Measurements from ENCODE around the gene EIF4E2. TPM values are rescaled to one million over a fixed set of nuclear protein-coding genes. Genes with fewer than 3 reads are reported as not detected.
"Not testable (repeated sequence)": the region's sequence is repeated elsewhere in the genome, so short reads cannot be mapped to it uniquely, and the experiment has no call there.

Gene EIF4E2
- polyA plus RNA-seq, 1 experiment = 40.5 TPM

DNA sequence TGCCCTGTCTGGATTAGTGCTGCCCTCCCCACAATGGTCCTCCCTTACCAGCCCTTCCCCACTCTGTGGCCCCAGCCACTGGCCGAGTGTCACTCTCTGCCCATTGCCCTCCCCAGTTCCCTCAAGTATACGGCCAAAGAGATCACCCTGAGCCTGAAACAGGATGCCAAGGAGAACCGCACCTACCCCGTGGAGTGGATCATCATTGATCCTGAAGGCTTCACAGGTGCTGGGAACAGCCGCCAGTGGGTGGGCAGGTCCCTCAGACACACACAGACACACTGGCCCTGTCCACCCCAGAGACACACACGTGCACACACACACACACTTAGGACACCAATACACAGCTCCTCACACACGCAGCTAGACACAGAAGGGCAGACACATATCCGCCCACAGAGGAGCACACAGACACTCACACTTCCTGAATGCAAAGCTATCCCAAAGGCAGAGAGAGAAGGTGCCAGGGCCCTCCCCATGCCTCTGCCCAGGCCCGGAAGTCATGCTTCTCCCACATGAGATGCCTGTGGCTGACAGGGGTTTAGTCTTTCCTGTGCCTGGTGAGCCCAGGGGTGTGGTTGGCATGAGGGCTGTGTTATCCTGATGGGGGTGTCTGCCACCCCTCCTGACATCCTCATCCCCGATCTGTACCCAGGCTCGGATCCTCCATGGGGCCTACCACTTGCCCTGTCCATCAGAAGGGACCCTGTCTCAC lies 21.6 kb upstream of the EIF4E2 start:
- Histone ChIP-seq H3K27me3 (ENCODE audit: control insufficient read depth, insufficient read depth, low read length) (peaks cover 20% of the 10 kb centered on the region), H3K9me3 (ENCODE audit: control insufficient read depth, insufficient read depth, low read length) (no peaks in the 10 kb centered on the region), H3K4me3 (ENCODE audit: low read depth, low read length) (no peak overlapping the region), H3K27ac (ENCODE audit: low read depth, low read length) (no peak overlapping the region)
- TF ChIP-seq, protein P1, sequence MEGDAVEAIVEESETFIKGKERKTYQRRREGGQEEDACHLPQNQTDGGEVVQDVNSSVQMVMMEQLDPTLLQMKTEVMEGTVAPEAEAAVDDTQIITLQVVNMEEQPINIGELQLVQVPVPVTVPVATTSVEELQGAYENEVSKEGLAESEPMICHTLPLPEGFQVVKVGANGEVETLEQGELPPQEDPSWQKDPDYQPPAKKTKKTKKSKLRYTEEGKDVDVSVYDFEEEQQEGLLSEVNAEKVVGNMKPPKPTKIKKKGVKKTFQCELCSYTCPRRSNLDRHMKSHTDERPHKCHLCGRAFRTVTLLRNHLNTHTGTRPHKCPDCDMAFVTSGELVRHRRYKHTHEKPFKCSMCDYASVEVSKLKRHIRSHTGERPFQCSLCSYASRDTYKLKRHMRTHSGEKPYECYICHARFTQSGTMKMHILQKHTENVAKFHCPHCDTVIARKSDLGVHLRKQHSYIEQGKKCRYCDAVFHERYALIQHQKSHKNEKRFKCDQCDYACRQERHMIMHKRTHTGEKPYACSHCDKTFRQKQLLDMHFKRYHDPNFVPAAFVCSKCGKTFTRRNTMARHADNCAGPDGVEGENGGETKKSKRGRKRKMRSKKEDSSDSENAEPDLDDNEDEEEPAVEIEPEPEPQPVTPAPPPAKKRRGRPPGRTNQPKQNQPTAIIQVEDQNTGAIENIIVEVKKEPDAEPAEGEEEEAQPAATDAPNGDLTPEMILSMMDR (IDR thresholded peaks at IDR 0.05; ENCODE audit: low read depth, low read length) = no peak
- ChIA-PET CTCF (no interaction called here), POLR2A (no interaction called here)
- no peak for DNase-seq (ENCODE audit: low read depth, low spot score)

DNA sequence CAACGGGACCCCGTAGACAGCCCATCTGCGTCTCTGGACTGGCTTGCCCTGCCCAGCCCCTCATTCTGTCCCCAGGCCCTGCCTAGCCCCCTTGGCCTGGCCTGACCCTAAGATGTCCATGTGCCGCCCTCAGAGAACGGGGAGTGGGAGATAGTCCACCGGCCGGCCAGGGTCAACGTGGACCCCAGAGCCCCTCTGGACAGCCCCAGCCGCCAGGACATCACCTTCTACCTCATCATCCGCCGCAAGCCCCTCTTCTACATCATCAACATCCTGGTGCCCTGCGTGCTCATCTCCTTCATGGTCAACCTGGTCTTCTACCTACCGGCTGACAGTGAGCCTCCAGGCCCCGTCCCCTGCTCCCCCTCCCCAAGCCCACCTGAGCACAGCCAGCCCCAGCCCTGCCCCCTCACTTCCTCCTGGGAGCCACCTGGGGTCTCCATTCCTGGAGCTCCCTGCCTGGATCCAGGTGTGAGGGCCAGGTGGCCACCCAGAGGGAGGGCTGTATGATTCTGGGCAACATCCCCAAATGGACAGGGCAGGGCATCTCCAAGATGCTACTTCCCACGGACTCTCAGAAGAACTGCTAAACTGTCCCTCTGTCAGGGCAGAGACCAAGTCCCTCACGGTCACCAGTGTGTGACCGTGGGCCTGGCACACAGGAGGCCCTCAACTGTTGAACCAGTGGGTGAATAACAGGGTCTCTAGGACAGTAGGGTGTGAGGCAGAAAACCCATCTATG lies 20.5 kb upstream of the EIF4E2 start:
- Histone ChIP-seq H3K4me3 (ENCODE audit: low read depth, low read length) (no peak overlapping the region), H3K27ac (ENCODE audit: low read depth, low read length) (no peak overlapping the region), H3K27me3 (ENCODE audit: control insufficient read depth, insufficient read depth, low read length) (peaks cover 14% of the 10 kb centered on the region), H3K9me3 (ENCODE audit: control insufficient read depth, insufficient read depth, low read length) (no peaks in the 10 kb centered on the region)
- no peak for DNase-seq (ENCODE audit: low read depth, low spot score)
- TF ChIP-seq, protein P1 (IDR thresholded peaks at IDR 0.05; ENCODE audit: low read depth, low read length) = no peak
- ChIA-PET CTCF (interaction anchor here (0.6 kb wide), 1 partner anchor 619 kb away, joined by 3 read pairs; no protein-coding TSS in a partner anchor), POLR2A (no interaction called here)

DNA sequence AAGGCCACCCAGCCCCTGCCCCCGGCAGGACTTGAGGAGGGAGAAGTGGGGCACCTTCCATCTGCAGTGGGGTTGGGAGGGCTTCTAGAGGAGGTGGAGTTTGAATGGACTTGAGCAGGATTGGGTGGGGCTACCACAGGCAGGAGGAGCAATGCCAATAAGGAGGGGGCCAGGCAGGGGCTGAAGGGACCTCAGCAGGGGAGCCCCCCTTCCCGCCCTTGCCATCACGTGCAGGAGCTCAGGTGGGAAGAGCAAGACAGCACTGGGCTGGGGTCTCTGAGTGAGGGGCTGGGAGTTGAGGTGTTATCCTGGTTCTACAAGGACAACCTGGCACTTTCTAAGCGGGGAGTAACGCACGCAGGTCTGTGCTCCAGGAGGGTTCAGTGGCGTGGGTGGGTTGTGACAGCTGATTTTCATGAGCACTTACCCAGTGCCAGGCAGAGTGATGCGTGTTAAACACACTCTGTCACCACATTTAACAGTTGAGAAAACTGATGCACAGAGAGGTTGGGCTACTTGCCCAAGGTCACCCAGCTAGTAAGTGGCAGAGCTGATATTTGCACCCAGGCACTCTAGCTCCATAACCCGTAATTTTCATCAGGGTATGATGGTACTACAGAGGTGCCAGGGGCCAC lies 19.7 kb upstream of the EIF4E2 start:
- CTCF ChIA-PET = interaction anchor here (0.6 kb wide), 1 partner anchor 620 kb away, joined by 3 read pairs; no protein-coding TSS in a partner anchor
- peaks cover 8% of the 10 kb centered on the region for H3K27me3 ChIP-seq (ENCODE audit: control insufficient read depth, insufficient read depth, low read length)
- POLR2A ChIA-PET = no interaction called here
- no peaks in the 10 kb centered on the region; the same call in none of the 2 replicates for H3K9me3 ChIP-seq (ENCODE audit: control insufficient read depth, insufficient read depth, low read length)
- DNase-seq (ENCODE audit: low read depth, low spot score) = no peak
- H3K27ac ChIP-seq (ENCODE audit: low read depth, low read length) = no peak overlapping the region
- TF ChIP-seq, protein P1 (IDR thresholded peaks at IDR 0.05; ENCODE audit: low read depth, low read length) = no peak
- no peak overlapping the region for H3K4me3 ChIP-seq (ENCODE audit: low read depth, low read length)

DNA sequence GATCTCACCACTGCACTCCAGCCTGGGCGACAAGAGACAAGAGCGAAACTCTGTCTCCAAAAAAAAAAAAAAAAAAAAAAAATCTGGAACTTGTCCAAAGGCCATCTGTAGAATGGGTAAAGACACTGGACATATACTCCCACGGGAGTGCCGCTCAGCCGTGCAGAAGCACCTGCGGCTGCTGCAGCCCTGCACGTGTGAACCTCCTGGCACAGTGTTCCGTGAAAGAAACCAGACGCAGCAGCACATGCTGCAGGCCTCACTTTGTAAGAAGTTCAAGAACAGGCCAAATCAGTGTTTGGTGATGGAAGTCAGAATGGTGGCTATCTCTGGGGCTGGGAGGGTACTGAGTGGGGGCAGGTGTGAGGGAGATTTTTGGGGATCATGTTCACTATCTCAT lies 18.1 kb upstream of the EIF4E2 start:
- ChIA-PET CTCF (no interaction called here), POLR2A (no interaction called here)
- TF ChIP-seq, protein P1 (IDR thresholded peaks at IDR 0.05; ENCODE audit: low read depth, low read length) = no peak
- H3K9me3 ChIP-seq (ENCODE audit: control insufficient read depth, insufficient read depth, low read length) = peaks cover 8% of the 10 kb centered on the region
- H3K27ac ChIP-seq (ENCODE audit: low read depth, low read length) = no peak overlapping the region
- DNase-seq (ENCODE audit: low read depth, low spot score) = no peak
- peaks cover 8% of the 10 kb centered on the region for H3K27me3 ChIP-seq (ENCODE audit: control insufficient read depth, insufficient read depth, low read length)
- H3K4me3 ChIP-seq (ENCODE audit: low read depth, low read length) = no peak overlapping the region

DNA sequence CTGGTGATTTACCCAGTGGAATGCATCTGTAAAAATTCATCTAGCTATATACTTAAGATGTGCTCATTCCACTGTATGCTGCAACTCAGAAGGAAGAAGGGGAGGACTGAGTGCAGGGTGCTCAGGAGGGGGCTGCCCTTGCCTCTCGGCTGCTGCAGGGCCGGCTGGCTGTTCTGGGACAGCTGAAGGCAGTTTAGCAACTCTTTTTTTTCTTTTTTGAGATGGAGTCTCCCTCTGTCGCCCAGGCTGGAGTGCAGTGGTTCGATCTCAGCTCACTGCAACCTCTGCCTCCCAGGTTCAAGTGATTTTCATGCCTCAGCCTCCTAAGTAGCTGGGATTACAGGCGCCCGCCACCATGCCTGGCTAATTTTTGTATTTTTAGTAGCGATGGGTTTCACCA lies 17.7 kb upstream of the EIF4E2 start:
- H3K9me3 ChIP-seq (ENCODE audit: control insufficient read depth, insufficient read depth, low read length); CTCF ChIA-PET; DNase-seq (ENCODE audit: low read depth, low spot score); H3K27ac ChIP-seq (ENCODE audit: low read depth, low read length); POLR2A ChIA-PET; H3K4me3 ChIP-seq (ENCODE audit: low read depth, low read length): not testable (repeated sequence)
- peaks cover 11% of the 10 kb centered on the region for H3K27me3 ChIP-seq (ENCODE audit: control insufficient read depth, insufficient read depth, low read length)
